Hematopoietic multipotent progenitor cell treated with erythropoietin and hydrocortisone succinate and interleukin-3 and kit ligand, for 15 days (in vitro differentiated cells): ENCODE measurements around the gene ZNF121.
"Not testable (repeated sequence)": the region's sequence is repeated elsewhere in the genome, so short reads cannot be mapped to it uniquely, and the experiment has no call there.

Source experiments
- DNase-seq: peaks from one replicate; pipeline ENCODE4 v3.0.0-alpha.2; 2015; ENCODE audit warnings: low spot score

Gene ZNF121

GRCh38 chr19:9584073-9584833 is at the start of gene ZNF121:
Gene ZNF121 (minus strand): TSS chr19:9584504. CDS start chr19:9568097, 16,407 bp downstream.
- DNase-seq, result peak; percentile 86

DNA sequence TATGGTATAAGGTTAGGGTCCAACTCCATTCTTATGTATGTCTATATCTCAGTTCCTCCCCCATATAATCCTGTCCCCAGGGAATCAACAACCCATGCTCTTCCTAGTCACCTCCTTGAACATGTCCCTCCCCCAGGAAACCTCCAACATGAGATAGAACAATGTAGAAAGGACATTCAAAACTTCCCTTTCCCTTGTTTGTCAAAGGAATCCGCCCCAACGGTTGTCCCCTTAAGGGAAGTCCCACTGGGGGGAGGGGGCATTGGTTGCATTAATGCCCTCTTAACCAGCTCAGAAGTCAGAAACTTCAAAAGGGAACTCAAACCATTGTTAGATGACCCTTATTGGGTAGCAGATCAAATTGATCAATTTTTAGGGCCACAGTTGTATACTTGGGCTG is 43.6 kb upstream of the ZNF121 start:
- DNase-seq, result no peak

GRCh38 chr19:9622531-9622930 is 38.2 kb upstream of the ZNF121 start:
- DNase-seq, result no peak

DNA sequence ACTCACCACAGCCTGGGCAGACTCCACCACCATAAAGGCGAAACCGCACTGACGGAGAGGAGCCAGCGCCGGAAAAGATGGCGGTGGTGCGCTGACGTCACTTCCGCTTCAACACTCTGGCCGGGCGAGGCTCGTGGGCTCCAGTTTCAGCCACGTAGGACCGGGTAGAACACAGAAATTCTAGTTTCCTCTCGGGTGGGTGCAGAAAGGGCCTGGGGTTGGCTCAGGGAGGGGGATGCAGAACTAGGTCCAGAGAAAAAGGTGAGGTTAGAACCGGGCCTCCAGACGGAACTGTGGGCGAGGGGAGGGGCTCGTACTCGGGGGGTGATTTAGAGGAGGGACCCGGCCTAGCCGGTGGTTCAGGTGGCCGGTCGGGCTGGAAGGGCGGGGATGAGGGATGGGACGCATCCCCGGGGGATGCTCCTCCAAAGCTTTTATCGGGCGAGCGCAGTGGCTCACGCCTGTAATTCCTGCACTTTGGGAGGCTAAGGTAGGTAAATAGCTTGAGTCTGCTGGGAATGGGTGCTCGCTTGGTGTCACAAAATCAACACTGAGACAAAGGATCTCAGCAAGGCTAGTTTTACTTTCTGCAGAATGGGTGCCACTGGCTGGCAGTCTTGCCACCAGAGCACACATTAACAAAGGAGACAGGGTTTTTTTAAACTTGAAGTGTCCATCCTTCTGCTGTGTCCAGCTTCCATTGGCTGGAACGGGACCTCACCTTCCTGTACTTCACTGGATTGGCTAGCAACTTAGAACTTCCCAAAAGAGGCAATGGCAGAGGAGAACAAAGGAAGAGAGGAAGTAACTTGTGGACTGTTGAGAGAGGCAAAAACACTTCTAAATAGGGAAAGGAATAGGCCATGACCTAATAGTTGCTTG is 37.1 kb upstream of the ZNF121 start, which contains the start of gene ZNF561:
TSS of gene ZNF561 (minus strand) at position 77 of the 882 bp plus-strand sequence. CDS start 1,776 bp downstream, outside the sequence.
- peak; percentile 86 for DNase-seq

DNA sequence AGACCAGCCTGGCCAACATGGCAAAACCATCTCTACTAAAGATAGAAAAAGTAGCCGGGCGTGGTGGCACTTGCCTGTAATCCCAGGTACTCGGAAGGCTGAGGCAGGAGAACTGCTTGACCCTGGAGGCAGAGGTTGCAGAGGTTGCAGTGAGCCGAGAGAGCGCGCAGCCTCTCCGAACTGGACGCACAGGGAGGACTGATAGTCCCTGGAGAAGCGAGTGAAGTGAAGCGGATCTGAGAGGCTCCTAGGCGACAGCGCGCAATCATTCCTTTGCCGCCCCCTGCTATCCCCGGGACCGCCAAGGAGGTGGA is 36.5 kb upstream of the ZNF121 start:
- DNase-seq, result no peak

DNA sequence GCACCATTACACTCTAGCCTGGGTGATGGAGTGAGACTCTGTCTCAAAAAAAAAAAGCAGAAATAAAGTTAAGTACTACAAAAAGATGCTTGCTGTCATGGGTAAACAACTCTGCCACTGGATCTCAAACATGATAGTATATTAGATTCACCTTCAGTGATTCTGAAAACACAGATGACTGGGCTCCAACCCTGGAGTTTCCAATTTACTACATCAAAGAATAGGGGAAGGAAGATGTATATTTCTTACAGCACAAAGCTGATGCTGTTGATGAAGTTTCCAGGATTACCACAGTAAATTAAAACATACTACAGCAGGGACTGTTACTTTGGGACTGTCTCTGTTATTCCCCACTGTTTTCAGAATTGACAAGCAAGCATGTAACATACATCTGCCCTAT is 31.5 kb upstream of the ZNF121 start:
- DNase-seq, result no peak

- DNase-seq, result no peak
These were observed 26.3 kb upstream of the ZNF121 start for GRCh38 chr19:9610484-9611113.

DNA sequence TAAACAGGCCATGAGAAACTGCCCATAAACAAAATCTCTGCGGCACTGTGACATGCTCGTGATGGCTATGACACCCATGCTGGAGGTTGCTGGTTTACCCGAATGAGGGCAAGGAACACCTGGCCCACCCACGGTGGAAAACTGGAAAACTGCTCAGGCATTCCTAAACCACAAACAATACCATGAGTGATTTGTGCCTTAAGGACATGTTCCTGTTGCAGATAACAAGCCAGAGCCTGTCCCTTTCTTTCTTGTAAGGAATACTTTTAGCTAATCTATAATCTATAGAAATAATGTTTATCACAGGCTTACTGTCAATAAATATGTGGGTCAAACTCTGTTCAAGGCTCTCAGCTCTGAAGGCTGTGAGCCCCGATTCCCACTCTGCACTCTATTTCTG is 24.6 kb upstream of the ZNF121 start:
- no peak for DNase-seq

DNA sequence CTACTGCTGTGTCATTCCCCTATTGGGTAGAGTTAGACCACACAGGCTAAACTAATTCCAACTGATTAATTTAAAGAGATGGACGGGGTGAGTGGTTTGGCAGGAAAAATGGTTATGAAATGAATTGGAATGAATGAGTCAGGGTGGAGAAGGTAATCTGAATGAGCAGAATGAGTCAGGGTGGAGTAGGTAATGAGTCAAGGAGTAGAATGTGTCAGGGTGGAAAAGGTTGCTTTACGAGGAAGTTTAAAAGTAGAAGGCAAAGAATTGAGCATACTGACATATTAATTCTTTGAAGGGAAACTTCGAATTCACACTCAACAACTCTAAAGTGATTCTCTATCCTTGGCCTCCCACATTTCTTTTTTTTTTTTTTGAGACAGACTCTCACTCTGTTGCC is 12.7 kb upstream of the ZNF121 start:
- no peak for DNase-seq

- DNase-seq, result peak; percentile 60
These were observed 2.5 kb upstream of the ZNF121 start for GRCh38 chr19:9586764-9587163.

GRCh38 chr19:9582081-9582725 is 2.1 kb downstream of the ZNF121 start:
- not testable (repeated sequence) for DNase-seq

DNA sequence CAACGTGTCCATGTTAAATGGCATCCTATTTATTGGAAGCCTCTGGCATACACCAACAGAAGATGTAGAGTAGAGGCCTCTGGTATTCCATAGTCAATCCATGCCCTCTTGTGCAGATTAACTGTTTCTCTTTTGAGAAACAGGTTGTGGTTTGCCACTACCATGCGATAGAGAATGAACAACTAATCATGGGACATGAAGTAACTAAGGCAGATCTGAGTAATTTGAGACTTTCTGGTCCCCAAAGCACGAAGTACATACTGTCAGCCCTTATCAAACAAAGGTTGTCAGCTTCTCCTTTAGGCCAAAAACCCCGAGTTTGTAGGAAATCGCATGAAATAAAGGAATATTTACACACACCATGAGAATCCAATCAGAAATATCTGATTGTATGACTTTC is 3.6 kb downstream of the ZNF121 start:
- DNase-seq, result no peak

- no peak for DNase-seq
These were observed 14.0 kb downstream of the ZNF121 start for GRCh38 chr19:9570255-9570654.

DNA sequence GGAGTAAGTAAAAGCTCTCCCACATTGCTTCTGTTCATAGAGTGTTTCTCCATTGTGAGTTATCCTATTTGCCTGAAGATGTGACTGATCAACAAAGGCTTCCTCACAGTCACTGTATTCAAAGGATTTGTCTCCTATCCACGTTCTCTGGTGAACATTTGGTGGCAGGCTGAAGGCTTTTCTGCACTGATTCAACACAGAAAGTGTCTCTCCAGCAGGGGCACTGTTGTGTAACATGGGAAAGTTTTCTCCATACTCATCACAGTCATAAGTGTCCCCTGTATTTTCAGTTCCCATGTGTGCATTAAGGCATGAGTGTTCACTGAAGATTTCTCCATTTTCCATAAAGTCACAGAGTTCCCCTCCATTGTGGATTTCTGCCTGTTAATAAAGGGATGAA is 17.6 kb downstream of the ZNF121 start:
- no peak for DNase-seq

DNA sequence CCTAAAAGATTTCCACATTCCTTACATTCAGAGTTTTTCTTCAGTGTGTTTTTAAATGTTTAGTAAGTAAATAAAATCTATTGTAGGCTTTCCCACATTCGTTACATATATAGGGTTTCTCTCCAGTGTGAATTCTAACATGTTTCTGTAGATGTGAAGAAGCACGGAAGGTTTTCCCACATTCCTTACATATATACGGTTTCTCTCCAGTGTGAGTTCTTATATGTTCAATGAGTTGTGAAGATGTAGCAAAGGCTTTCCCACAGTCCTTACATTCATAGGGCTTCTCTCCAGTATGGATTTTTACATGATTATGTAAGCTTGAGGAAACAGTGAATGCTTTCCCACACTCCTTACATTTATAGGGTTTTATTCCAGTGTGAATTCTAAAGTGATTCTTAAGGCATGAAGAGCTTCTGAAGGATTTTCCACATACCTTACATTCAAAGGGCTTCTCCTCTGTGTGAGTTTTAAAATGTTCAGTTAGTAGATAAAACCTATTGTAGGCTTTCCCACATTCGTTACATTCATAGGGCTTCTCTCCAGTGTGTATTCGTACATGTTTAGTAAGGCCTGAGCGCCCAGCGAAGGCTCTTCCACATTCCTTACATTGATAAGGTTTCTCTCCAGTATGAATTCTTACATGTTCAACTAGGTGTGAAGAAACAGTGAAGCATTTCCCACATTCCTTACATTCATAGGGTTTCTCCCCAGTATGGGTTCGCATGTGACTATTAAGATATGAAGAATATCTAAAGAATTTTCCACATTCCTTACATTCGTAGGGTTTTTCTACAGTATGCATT is 18.2 kb downstream of the ZNF121 start:
- no peak for DNase-seq

DNA sequence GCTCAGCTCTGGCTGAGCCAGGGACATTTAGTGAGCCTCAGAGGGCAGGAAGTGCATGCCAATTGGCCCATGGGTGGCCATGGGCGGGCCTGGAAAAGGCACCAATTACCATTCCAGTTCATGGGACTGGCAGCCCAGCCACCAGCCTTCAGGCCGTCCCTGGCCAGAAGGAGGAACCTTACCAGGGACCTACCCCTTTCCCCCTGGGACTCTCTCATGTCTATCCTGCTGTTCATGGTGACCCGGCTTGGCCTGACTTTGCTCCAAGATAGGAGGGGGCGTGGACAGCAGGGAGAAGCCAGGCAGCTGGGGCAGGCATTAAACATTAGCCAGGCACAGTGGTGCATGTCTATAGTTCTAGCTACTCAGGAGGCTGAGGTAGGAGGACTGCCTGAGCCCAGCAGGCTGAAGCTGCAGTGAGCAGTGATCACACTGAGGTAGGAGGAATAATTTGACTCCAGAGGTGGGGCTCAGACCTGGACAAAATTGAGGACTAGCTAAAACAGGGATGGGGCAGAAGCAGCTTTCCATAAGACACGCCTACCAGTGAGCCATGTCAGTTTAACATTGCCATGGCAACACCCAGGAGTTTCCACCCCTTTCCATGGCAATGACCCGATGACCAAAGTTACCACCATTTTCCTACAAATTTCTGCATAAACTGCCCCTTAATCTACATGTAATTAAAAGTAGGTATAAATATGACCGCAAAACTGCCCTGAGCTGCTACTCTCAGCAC is 31.6 kb downstream of the ZNF121 start:
- DNase-seq, result no peak

DNA sequence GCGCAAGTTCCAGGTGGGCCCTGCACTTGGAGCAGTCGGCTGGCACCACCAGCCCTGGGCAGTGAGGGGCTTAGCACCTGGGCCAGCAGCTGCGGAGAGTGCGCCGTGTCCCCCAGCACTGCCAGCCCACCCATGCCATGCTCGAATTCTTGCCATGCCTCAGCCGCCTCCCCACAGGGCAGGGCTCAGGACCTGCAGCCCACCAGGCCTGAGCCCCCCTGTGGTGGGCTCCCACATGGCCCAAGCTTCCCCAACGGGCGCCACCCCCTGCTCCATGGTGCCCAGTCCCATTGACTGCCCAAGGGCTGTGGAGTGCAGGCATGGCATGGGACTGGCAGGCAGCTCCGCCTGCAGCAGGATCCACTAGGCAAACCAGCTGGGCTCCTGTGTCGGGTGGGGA is 36.4 kb downstream of the ZNF121 start:
- DNase-seq, result no peak

GRCh38 chr19:9541281-9541680 is 43.0 kb downstream of the ZNF121 start:
- not testable (repeated sequence) for DNase-seq

- DNase-seq, result not testable (repeated sequence)
These were observed 44.4 kb downstream of the ZNF121 start for GRCh38 chr19:9539921-9540320.

GRCh38 chr19:9539201-9539600 is 45.1 kb downstream of the ZNF121 start:
- DNase-seq, result not testable (repeated sequence)
